Measurements from ENCODE around the gene BLACAT1. TPM values are rescaled to one million over a fixed set of nuclear protein-coding genes. Genes with fewer than 3 reads are reported as not detected.

The BLACAT1 gene
- total RNA-seq, 1 donor from 2014 or later = 3.9 TPM

DNA sequence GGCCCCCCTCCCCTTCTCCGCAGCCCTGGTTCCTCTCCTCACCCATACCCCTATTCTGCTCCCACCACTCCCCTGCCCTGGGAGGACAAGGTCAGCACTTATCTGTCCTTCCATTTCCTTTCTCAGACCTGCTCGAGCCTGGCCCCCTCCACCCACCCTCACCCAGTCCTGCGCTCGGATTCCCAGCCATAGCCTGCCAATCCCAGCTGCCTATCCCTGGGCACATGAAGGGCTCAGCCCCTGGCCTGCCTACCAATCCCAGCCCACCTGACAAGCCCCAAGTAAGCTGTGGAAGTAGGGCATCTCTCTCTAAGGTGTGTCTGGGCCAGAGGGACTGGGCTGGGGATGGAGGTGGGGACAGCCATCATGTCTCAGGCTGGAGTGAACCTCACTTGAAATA is 5.4 kb downstream of the BLACAT1 start:
- peak overlapping the region; percentile 21 for H3K4me3 ChIP-seq (ENCODE audit: low read depth, low read length)
- TF ChIP-seq, protein P1, sequence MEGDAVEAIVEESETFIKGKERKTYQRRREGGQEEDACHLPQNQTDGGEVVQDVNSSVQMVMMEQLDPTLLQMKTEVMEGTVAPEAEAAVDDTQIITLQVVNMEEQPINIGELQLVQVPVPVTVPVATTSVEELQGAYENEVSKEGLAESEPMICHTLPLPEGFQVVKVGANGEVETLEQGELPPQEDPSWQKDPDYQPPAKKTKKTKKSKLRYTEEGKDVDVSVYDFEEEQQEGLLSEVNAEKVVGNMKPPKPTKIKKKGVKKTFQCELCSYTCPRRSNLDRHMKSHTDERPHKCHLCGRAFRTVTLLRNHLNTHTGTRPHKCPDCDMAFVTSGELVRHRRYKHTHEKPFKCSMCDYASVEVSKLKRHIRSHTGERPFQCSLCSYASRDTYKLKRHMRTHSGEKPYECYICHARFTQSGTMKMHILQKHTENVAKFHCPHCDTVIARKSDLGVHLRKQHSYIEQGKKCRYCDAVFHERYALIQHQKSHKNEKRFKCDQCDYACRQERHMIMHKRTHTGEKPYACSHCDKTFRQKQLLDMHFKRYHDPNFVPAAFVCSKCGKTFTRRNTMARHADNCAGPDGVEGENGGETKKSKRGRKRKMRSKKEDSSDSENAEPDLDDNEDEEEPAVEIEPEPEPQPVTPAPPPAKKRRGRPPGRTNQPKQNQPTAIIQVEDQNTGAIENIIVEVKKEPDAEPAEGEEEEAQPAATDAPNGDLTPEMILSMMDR (conservative IDR thresholded peaks at IDR 0.05; ENCODE audit: low read depth, low read length) = no peak
- no peak for DNase-seq (ENCODE audit: low read depth)

DNA sequence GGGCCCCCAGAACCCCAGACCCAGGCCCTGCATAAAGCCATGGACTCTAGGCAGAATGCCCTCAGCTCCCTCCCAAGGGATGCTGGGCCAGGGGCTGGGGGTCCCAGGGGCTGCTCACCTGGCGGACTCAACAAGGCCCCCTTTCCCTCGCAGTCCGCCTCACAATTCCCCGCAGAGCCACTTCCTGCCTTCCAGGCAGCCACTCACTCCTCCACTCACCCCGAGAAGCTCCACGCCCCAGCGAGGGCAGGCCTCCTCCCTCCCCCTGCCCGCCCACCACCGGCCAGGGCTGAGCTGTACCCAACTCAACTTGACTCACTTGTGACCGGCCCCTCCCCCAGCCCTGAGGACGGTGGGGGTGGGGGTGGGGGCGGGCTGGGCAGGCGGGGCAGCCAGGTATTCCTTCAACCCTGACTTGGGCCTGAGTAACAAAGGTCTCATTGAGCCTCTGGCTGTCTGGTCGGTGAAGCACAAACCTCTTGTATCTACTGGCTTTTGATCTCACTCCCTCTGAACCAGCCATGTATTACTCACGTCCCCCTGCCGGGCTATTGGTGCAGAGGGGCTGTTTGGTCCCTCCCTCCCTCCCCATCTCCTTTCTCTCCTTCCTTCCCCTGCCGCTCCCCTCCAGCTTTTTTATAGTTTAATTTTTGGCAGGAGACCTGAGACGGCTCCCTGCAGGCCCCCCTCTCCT is 5.9 kb downstream of the BLACAT1 start:
- peak; percentile 66 for DNase-seq (ENCODE audit: low read depth)
- peak overlapping the region; percentile 73 for H3K4me3 ChIP-seq (ENCODE audit: low read depth, low read length)
- TF ChIP-seq, protein P1 (conservative IDR thresholded peaks at IDR 0.05; ENCODE audit: low read depth, low read length) = peak; percentile 8

DNA sequence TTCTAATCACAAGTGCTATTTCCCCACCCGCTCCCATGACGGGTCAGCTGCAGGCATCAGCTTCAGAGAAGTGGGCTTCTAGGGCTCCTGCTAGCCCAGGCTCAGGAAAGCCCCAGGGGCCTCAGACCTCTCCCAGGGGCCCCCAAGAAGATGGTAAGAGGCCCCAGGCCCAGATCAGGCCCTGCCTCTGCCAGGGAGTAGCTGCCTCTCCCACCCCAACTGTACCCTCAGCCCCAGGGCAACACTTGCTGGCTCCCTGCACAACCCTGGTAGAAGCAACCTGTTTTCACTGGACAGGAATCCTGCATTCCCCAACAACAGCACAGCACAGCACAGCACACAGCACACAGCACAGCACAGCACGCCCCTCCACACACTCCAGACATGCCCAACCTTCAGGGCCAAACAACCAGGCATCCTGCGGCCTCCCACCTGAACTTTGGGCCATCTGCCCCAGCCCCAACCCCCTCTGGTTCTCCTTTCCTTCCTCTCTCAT is 6.5 kb downstream of the BLACAT1 start:
- DNase-seq (ENCODE audit: low read depth) = no peak
- TF ChIP-seq, protein P1 (conservative IDR thresholded peaks at IDR 0.05; ENCODE audit: low read depth, low read length) = no peak
- peak overlapping the region; percentile 73 for H3K4me3 ChIP-seq (ENCODE audit: low read depth, low read length)

DNA sequence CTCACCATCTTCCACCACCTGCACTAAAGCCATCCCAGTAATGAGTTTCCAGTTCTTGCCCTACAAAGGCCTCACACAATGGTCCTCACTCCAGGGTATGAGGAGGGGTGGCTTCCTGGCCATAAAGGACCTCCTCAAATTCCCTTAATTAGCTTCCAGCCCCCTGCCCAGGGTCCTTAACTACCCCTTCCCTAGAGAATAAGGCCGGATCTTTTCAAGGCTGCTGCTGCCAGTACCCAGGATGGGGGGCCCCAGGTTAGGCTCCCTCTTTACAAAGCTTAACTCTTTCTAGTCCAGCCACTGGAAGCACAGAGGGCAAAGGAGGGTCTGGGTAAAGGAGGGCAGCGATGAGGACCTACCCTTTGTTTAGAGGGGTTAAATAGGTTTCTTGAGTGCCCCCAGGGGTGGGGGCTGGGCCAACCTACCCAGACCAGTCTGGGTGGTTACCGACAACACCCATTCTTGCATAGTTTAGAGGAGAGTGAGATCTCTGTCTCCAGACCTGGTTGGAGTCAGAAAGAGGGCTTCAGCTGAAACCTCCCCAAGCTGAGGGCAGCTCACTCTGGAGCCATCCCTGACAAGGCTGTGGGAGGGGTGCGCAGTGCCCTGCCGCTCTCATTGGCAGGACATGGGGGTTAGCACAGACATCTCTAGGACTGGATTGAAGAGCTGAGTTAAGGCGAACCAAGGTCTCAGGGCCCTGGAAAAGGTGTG is 7.1 kb downstream of the BLACAT1 start:
- TF ChIP-seq, protein P1 (conservative IDR thresholded peaks at IDR 0.05; ENCODE audit: low read depth, low read length) = no peak
- H3K4me3 ChIP-seq (ENCODE audit: low read depth, low read length) = peak overlapping the region; percentile 73
- no peak for DNase-seq (ENCODE audit: low read depth)

DNA sequence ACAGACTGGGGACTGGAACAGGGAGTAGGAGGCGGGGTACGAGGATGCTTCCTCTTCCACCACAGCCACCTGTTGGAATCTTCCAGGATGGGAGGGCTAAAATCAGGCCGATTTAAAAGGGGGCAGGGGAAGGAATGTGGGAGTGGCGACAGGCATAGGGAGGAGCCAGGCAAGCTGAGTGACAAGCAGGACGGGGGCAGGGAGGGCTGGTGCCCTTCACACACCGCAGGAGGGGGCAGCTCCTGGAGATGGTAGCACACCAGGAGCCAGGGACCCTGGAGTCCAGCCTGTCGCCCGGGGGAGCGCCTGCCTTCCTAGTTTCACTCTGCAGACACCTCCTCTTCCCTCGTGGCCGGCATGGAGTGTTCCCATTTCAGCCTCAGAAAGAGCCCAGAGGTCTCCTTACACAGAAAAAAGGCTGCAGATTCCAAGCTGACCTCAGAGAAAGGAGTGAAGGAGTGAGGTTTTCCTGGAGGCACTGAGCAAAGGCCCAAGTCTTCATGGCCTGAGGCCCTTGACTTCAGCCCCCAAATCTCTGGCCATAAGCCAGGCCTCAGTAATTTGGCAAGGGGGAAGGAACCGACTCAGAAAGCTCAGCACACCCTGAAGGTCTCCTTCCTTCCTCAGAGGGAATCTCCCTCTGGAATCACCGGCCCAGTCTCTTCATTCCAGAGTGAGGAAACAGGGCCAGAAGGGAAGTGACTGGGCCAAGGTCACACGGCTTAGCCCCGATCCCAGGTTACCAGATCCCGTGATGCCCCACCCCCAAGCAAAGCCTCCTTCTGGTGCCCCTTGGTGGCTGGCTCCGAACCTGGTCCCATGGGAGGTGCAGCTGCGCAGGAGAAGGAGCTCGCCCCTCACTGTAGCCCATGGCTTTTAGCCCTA is 8.1 kb downstream of the BLACAT1 start:
- peak overlapping the region; percentile 73 for H3K4me3 ChIP-seq (ENCODE audit: low read depth, low read length)
- TF ChIP-seq, protein P1 (conservative IDR thresholded peaks at IDR 0.05; ENCODE audit: low read depth, low read length) = no peak
- DNase-seq (ENCODE audit: low read depth) = no peak

DNA sequence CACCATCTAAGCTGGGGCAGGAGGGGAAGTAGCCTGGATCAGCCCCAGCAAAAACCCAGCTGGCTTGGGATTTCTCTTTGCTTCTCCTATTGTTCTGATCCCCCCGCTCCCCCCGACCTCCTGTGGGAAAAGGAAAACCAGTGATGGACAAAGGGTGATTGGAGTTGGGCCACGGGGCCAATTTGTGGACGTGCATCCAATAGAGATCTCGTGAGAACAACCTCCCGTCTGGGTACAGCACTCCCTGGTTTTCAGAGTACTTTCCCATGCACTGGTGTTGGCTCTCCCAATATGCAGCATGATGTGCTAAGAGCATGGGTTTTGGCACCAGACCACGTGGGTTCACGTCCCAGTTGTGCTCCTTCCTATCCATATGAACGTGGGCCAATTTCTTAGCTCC is 9.0 kb downstream of the BLACAT1 start:
- TF ChIP-seq, protein P1 (conservative IDR thresholded peaks at IDR 0.05; ENCODE audit: low read depth, low read length) = no peak
- DNase-seq (ENCODE audit: low read depth) = no peak
- H3K4me3 ChIP-seq (ENCODE audit: low read depth, low read length) = no peak overlapping the region

Measured in epithelial cell of proximal tubule (primary cell).